Fibroblast of skin of left biceps (primary cell): ENCODE measurements around the gene FBXL2.

Experiments used
- DNase-seq, 2 experiments: peaks; one replicate each; pipeline ENCODE4 v3.0.0-alpha.2; 2013; ENCODE audit warnings: low read depth in 2 of 2

The FBXL2 gene

GRCh38 chr3:33277193-33277882, at the start of gene FBXL2:
Gene FBXL2 (plus strand): TSS chr3:33277442. CDS start chr3:33277513, 71 bp downstream.
- DNase-seq, result peak; percentile 15 to 16

- no peak for DNase-seq
Observed at GRCh38 chr3:33229066-33229465, 48.2 kb upstream of the FBXL2 start.

GRCh38 chr3:33229947-33230346, 47.3 kb upstream of the FBXL2 start:
- no peak for DNase-seq

GRCh38 chr3:33231756-33232465, 45.3 kb upstream of the FBXL2 start:
- no peak for DNase-seq

- DNase-seq, result no peak
Observed at GRCh38 chr3:33233884-33234283, 43.4 kb upstream of the FBXL2 start.

GRCh38 chr3:33236005-33236404, 41.2 kb upstream of the FBXL2 start:
- no peak for DNase-seq

- no peak for DNase-seq
Observed at GRCh38 chr3:33237439-33237838, 39.8 kb upstream of the FBXL2 start.

- DNase-seq, result no peak
Observed at GRCh38 chr3:33238923-33239322, 38.3 kb upstream of the FBXL2 start.

- no peak for DNase-seq
Observed at GRCh38 chr3:33240261-33240660, 37.0 kb upstream of the FBXL2 start.

- no peak for DNase-seq
Observed at GRCh38 chr3:33246786-33247185, 30.5 kb upstream of the FBXL2 start.

GRCh38 chr3:33250712-33251111, 26.5 kb upstream of the FBXL2 start:
- no peak for DNase-seq

- DNase-seq, result no peak
Observed at GRCh38 chr3:33256249-33256648, 21.0 kb upstream of the FBXL2 start.

GRCh38 chr3:33260104-33260503, 17.1 kb upstream of the FBXL2 start:
- DNase-seq, result no peak

- DNase-seq, result no peak
Observed at GRCh38 chr3:33269385-33269784, 7.9 kb upstream of the FBXL2 start.

GRCh38 chr3:33271324-33271723, 5.9 kb upstream of the FBXL2 start:
- DNase-seq, result no peak

- DNase-seq, result no peak
Observed at GRCh38 chr3:33273628-33274027, 3.6 kb upstream of the FBXL2 start.

- DNase-seq, result no peak
Observed at GRCh38 chr3:33278163-33278562, 921 bp downstream of the FBXL2 start.

GRCh38 chr3:33287672-33288282, 10.5 kb downstream of the FBXL2 start:
- no peak for DNase-seq

GRCh38 chr3:33299395-33300081, 22.3 kb downstream of the FBXL2 start:
- peak; percentile 80 to 85 for DNase-seq

- no peak for DNase-seq
Observed at GRCh38 chr3:33312361-33312760, 35.1 kb downstream of the FBXL2 start.

- DNase-seq, result no peak
Observed at GRCh38 chr3:33313331-33313730, 36.1 kb downstream of the FBXL2 start.

GRCh38 chr3:33314993-33315392, 37.8 kb downstream of the FBXL2 start:
- no peak for DNase-seq
